ENCODE results near the gene DEPP1.

DEPP1 gene

DNA sequence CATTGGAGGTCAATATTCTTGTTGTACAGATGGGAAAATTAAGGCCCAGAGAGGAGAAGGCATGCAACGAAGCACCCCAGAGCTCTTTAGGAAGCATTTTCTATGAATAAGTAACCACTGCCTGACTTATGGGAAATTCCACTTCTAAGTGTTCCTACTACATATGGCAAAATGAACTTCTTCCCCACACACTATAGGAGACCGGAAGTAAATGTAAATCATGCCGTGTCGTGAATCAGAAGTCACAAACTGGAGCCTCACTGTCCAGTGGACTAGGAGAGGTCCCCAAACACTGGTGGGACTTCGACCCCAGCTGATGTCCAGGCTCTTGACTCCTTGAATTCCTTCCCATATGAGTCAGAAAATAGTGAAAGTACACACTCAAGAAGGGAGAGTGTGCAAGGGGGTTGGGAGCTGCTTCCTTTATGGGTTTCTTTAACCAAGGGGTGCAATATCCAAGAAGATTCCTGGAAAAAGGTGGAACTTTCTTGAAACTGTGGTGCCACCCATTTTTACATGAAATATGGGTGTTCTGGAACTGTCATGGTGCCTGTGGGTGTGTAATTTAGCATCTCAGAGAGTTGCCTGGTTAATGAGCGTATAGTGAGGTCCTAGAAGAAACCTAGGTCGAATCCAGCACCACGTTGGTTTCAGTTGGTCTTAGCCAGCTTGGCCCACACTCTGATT is 12.3 kb downstream of the DEPP1 start:
- TF ChIP-seq CTCF (IDR thresholded peaks at IDR 0.05; ENCODE audit: low read depth, low read length), result no peak
- no peak overlapping the region for H3K4me3 ChIP-seq (replicated peaks in 1 of 2; ENCODE audit: low read depth in 2 of 2, low read length in 2 of 2)
- DNase-seq (ENCODE audit: low read depth in 2 of 2), result peak in 1 of 2 donors; percentile 17

DNA sequence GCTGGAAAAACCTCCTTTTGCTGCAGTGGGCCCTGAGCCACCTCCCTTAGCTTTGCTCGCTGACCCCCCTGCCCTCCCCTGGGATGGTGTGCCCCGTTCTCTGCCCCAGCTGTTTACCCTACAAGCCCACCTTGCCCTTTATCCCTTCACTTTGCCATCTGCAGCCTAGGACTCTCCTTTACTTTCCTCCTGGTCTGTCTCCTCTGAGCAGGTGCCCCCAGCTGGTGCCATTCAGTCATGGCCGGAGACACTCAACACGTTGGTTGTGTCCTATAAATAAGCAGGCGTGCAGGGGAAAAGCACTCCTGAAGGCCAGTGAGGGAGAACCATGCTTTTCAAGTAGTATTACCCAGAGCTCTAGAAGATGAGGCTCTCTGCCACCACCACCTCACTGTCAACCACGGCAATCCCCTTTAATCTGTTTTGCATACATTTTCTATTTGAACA is 12.9 kb downstream of the DEPP1 start:
- no peak for TF ChIP-seq CTCF (IDR thresholded peaks at IDR 0.05; ENCODE audit: low read depth, low read length)
- DNase-seq (ENCODE audit: low read depth in 2 of 2), result no peak
- no peak overlapping the region for H3K4me3 ChIP-seq (replicated peaks in 1 of 2; ENCODE audit: low read depth in 2 of 2, low read length in 2 of 2)

DNA sequence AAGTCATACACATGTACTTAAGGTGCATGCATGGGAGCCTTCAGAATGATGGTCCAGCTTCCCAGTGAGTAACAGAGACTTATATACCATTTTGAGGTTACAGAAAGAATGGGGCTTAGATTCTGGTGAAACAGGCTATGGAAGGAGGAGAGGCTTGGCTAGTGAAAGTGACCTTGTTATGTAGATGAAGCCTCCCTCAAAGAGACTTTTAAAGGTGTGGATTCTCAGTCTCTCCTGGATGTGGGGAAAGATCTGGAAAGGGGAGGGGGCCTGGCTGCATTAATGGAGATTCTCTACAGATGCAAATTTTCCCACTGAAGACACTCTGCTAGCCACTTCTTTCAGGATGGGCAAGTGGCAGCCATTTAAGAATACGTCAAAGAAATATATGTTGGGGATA is 13.5 kb downstream of the DEPP1 start:
- TF ChIP-seq CTCF (IDR thresholded peaks at IDR 0.05; ENCODE audit: low read depth, low read length), result no peak
- H3K4me3 ChIP-seq (replicated peaks in 1 of 2; ENCODE audit: low read depth in 2 of 2, low read length in 2 of 2), result no peak overlapping the region
- DNase-seq (ENCODE audit: low read depth in 2 of 2), result no peak

GRCh38 chr10:44963772-44964633 is 14.6 kb downstream of the DEPP1 start:
- peak; percentile 35 to 47 for DNase-seq (ENCODE audit: low read depth in 2 of 2)

GRCh38 chr10:44962870-44963738 is 15.5 kb downstream of the DEPP1 start:
- no peak for DNase-seq (ENCODE audit: low read depth in 2 of 2)
- H3K4me3 ChIP-seq (replicated peaks in 1 of 2; ENCODE audit: low read depth in 2 of 2, low read length in 2 of 2), result no peak overlapping the region
- peak; percentile 30 for TF ChIP-seq CTCF (IDR thresholded peaks at IDR 0.05; ENCODE audit: low read depth, low read length)

More at GRCh38 chr10:44963772-44964633, 14.6 kb downstream of the DEPP1 start:
- TF ChIP-seq CTCF (IDR thresholded peaks at IDR 0.05; ENCODE audit: low read depth, low read length), result no peak
- H3K4me3 ChIP-seq (replicated peaks in 1 of 2; ENCODE audit: low read depth in 2 of 2, low read length in 2 of 2), result no peak overlapping the region

GRCh38 chr10:44961931-44962750 is 16.5 kb downstream of the DEPP1 start:
- no peak overlapping the region for H3K4me3 ChIP-seq (replicated peaks in 1 of 2; ENCODE audit: low read depth in 2 of 2, low read length in 2 of 2)
- DNase-seq (ENCODE audit: low read depth in 2 of 2), result no peak
- TF ChIP-seq CTCF (IDR thresholded peaks at IDR 0.05; ENCODE audit: low read depth, low read length), result no peak

Data from cardiac fibroblast (primary cell).